MM.1S (cell line): Measurements from ENCODE around the gene LRRC75A.

Experiments used
- DNase-seq: peaks from one replicate; pipeline ENCODE4 v3.0.0-alpha.2; 2015
- H2AFZ ChIP-seq: fragments of 300-600 bp; sonication (generic); 2 replicates; pipeline ENCODE4 v1.6.0; 2016; ENCODE audit warnings: antibody characterized with exemption, low read length
- H3F3A ChIP-seq: fragments of 300-600 bp; sonication (generic); 2 replicates; pipeline ENCODE4 v1.6.1; 2016; ENCODE audit warnings: mild to moderate bottlenecking, antibody characterized with exemption, low read length, moderate library complexity, mixed read lengths; ENCODE audit not compliant: insufficient read depth
- H3K27ac ChIP-seq: fragments of 300-600 bp; sonication (generic); 2 replicates; pipeline ENCODE4 v1.5.1; 2016; ENCODE audit warnings: mild to moderate bottlenecking, low read length
- H3K27me3 ChIP-seq: fragments of 300-600 bp; sonication (generic); replicated peaks from 2 replicates; pipeline ENCODE4 v1.6.0; 2016; ENCODE audit warnings: low read length; ENCODE audit not compliant: insufficient read depth
- H3K36me3 ChIP-seq: fragments of 300-600 bp; sonication (generic); replicated peaks from 2 replicates; pipeline ENCODE4 v1.6.1; 2016; ENCODE audit warnings: mild to moderate bottlenecking, low read length, mixed read lengths; ENCODE audit not compliant: insufficient read depth
- H3K4me1 ChIP-seq: fragments of 300-600 bp; sonication (generic); 2 replicates; pipeline ENCODE4 v1.6.1; 2016; ENCODE audit warnings: low read length, mixed read lengths
- H3K4me2 ChIP-seq: fragments of 300-600 bp; sonication (generic); 2 replicates; pipeline ENCODE4 v1.6.0; 2016; ENCODE audit warnings: low read depth, low read length
- H3K4me3 ChIP-seq: fragments of 300-600 bp; sonication (generic); 2 replicates; pipeline ENCODE4 v1.5.1; 2016; ENCODE audit warnings: low read length, mixed read lengths
- H3K79me2 ChIP-seq: fragments of 300-600 bp; sonication (generic); 2 replicates; pipeline ENCODE4 v1.6.1; 2016; ENCODE audit warnings: mixed run types, low read length, mixed read lengths
- H3K9ac ChIP-seq: fragments of 300-600 bp; sonication (generic); 2 replicates; pipeline ENCODE4 v1.6.1; 2016; ENCODE audit warnings: low read length, mixed read lengths
- H3K9me2 ChIP-seq: fragments of 300-600 bp; sonication (generic); replicated peaks from 2 replicates; pipeline ENCODE4 v1.6.1; 2016; ENCODE audit warnings: mild to moderate bottlenecking, low read length, mixed read lengths; ENCODE audit not compliant: insufficient read depth
- H3K9me3 ChIP-seq: fragments of 300-600 bp; sonication (generic); replicated peaks from 2 replicates; pipeline ENCODE4 v1.6.1; 2016; ENCODE audit warnings: mild to moderate bottlenecking, low read length, mixed read lengths; ENCODE audit not compliant: insufficient read depth
- H4K20me1 ChIP-seq: fragments of 300-600 bp; sonication (generic); 2 replicates; pipeline ENCODE4 v1.6.1; 2016; ENCODE audit warnings: mild to moderate bottlenecking, low read length, moderate library complexity, mixed read lengths; ENCODE audit not compliant: insufficient read depth
- CTCF ChIP-seq: fragments of 300-600 bp; sonication (generic); IDR thresholded peaks from 2 replicates; pipeline ENCODE4 v1.5.1; 2016; ENCODE audit warnings: antibody characterized with exemption, low read length, mixed read lengths
- EZH2 ChIP-seq: fragments of 300-600 bp; sonication (generic); optimal IDR thresholded peaks from 2 replicates; pipeline ENCODE3; 2017; ENCODE audit warnings: low read depth, mild to moderate bottlenecking, antibody characterized with exemption, low read length, mixed read lengths
- EZH2phosphoT487 ChIP-seq: fragments of 300-600 bp; sonication (generic); IDR thresholded peaks from 2 replicates; pipeline ENCODE4 v1.6.1; 2018; ENCODE audit warnings: antibody characterized with exemption, low read length

Gene LRRC75A

DNA sequence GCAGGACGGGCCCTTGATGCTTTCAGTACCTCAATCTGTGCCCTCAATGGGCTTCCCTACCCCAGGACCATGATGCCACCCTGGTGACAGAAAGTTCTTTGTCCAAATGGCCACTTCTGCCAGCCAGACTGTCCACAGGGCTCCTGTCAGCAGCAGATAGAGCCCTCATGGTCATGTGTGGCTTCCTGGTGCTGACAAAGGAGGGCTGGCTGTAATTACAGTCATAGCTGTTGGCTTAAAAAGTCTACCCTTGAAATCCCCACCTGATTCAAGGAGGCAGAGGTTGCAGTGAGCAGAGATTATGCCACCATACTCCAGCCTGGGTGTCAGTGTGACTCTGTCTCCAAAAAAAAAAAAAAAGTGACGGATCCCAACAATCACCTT, 73.3 kb downstream of the LRRC75A start:
- no peak for TF ChIP-seq CTCF
- TF ChIP-seq EZH2, result no peak
- TF ChIP-seq EZH2phosphoT487, result no peak
- no peak overlapping the region for H3K27ac ChIP-seq
- H3K4me1 ChIP-seq, result no peaks in the 10 kb centered on the region
- DNase-seq, result no peak
- no peak overlapping the region for H3K4me3 ChIP-seq
- no peaks in the 10 kb centered on the region for H3F3A ChIP-seq
- H4K20me1 ChIP-seq, result no peaks in the 10 kb centered on the region
- no peaks in the 10 kb centered on the region for H3K36me3 ChIP-seq
- peaks cover 15% of the 10 kb centered on the region for H3K79me2 ChIP-seq
- H3K9ac ChIP-seq, result no peak overlapping the region
- no peak overlapping the region for H2AFZ ChIP-seq
- H3K9me3 ChIP-seq, result no peaks in the 10 kb centered on the region
- no peak overlapping the region for H3K4me2 ChIP-seq
- H3K9me2 ChIP-seq, result no peaks in the 10 kb centered on the region
- H3K27me3 ChIP-seq, result no peaks in the 10 kb centered on the region

DNA sequence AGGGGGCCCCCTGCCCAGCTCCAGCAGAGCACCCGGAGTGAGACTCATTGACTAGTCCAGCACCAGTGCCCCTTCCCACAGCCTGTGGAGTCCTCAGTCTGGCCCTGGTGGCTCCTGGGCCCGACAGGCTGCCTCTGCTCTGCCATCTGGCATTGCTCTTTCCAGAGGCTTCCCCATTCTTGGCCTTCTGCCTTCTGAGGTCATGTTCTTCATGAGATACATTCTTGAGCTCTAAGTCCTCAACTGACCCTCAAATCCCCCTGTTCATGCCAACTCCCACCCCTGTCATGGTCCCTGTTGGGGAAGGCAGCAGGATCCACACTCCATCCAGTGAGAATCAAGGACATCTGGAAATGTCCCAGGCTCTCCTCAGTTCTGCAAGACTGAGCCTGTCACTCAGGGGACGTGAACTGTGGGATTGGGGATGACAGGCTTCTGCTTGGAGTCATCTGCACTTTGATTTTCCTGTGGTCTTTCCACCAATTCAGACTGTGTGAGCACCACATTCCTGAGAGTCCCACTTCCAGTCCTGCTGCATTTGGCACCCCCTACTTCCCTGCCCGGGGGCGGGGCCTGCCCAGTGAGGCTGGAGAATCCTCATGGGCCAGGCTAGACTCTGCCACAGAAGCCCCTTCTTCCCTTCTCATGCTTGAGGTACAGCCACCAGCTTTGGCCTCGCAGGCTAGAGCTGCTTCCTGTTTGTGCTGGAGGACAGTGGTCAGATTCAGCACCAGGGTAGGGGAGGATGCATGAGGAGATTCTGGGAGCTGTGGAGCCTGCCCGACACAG, 73.9 kb downstream of the LRRC75A start:
- no peak for DNase-seq
- H3K4me3 ChIP-seq, result no peak overlapping the region
- H3K79me2 ChIP-seq, result peaks cover 15% of the 10 kb centered on the region
- H3K4me1 ChIP-seq, result no peaks in the 10 kb centered on the region
- H3F3A ChIP-seq, result no peaks in the 10 kb centered on the region
- H4K20me1 ChIP-seq, result no peaks in the 10 kb centered on the region
- no peak overlapping the region for H3K27ac ChIP-seq
- H3K9me3 ChIP-seq, result no peaks in the 10 kb centered on the region
- H3K27me3 ChIP-seq, result no peaks in the 10 kb centered on the region
- H3K9ac ChIP-seq, result no peak overlapping the region
- TF ChIP-seq EZH2 (no peak), EZH2phosphoT487 (no peak), CTCF (no peak)
- H2AFZ ChIP-seq, result no peak overlapping the region
- H3K36me3 ChIP-seq, result no peaks in the 10 kb centered on the region
- H3K4me2 ChIP-seq, result no peak overlapping the region
- H3K9me2 ChIP-seq, result no peaks in the 10 kb centered on the region

GRCh38 chr17:16417399-16417798, 74.6 kb downstream of the LRRC75A start:
- H3K9ac ChIP-seq, result no peak overlapping the region
- H2AFZ ChIP-seq, result no peak overlapping the region
- TF ChIP-seq CTCF, result no peak
- no peak for TF ChIP-seq EZH2
- TF ChIP-seq EZH2phosphoT487, result no peak
- H3K4me3 ChIP-seq, result no peak overlapping the region
- no peaks in the 10 kb centered on the region for H3F3A ChIP-seq
- H4K20me1 ChIP-seq, result no peaks in the 10 kb centered on the region
- no peak overlapping the region for H3K4me2 ChIP-seq
- no peaks in the 10 kb centered on the region for H3K4me1 ChIP-seq
- peaks cover 15% of the 10 kb centered on the region for H3K79me2 ChIP-seq
- DNase-seq, result no peak
- H3K27me3 ChIP-seq, result no peaks in the 10 kb centered on the region
- no peaks in the 10 kb centered on the region for H3K9me3 ChIP-seq
- no peaks in the 10 kb centered on the region for H3K36me3 ChIP-seq
- H3K27ac ChIP-seq, result no peak overlapping the region
- H3K9me2 ChIP-seq, result no peaks in the 10 kb centered on the region
